T-cell (primary cell): ENCODE results near the gene NAPB. TPM values are rescaled to one million over a fixed set of nuclear protein-coding genes. Genes with fewer than 3 reads are reported as not detected.
A peak's percentile ranks its signal among the peaks of the same experiment; 100 is the strongest.

Source experiments
- ATAC-seq, 4 experiments: fragments of 200-7000 bp in 3 of 4; fragments of 150-1000 bp in 1 of 4; cut with Tn5 transposase; replicated peaks in 1 of 4; 1 replicate in 3 of 4; 2 replicates in 1 of 4; pipeline ENCODE4 v1.10.0; 2021; ENCODE audit warnings: moderate library complexity in 3 of 4, mild to moderate bottlenecking in 2 of 4, moderate number of reproducible peaks in 1 of 4
- CTCF ChIA-PET, 2 donors: fragments of 300-600 bp; sonication (Branson Sonifier 250); formaldehyde crosslinking; loops; one replicate each; lab custom pipeline; 2022; ENCODE audit warnings: antibody characterized with exemption in 2 of 2; lab: Charles Lee
- POLR2A ChIA-PET, 2 donors: fragments of 300-600 bp; sonication (Branson Sonifier 250); formaldehyde crosslinking; loops; one replicate each; lab custom pipeline; 2022; ENCODE audit warnings: antibody characterized with exemption in 2 of 2; lab: Charles Lee
- DNase-seq, 35 experiments: peaks; one replicate each; pipeline versions ENCODE4 v3.0.0 to v3.0.0-alpha.2; 2013 to 2023
- H3K27ac ChIP-seq: one replicate; pipeline ENCODE4 v1.5.1; 2013; ENCODE audit warnings: low read length
- H3K27me3 ChIP-seq, 2 experiments: replicated peaks in 1 of 2; 1 replicate in 1 of 2; 2 replicates in 1 of 2; pipeline versions ENCODE4 v1.6.1 to v1.7.0; 2013; ENCODE audit warnings: low read length in 1 of 2, mixed read lengths in 1 of 2; ENCODE audit not compliant: control insufficient read depth in 2 of 2, insufficient read depth in 2 of 2; ENCODE audit errors: extremely low read depth in 1 of 2
- H3K36me3 ChIP-seq, 2 donors: 1 replicate in 1 of 2; 2 replicates in 1 of 2; pipeline versions ENCODE4 v1.6.1 to v1.7.0; 2013; ENCODE audit warnings: low read length in 1 of 2; ENCODE audit not compliant: control insufficient read depth in 2 of 2, insufficient read depth in 1 of 2; ENCODE audit errors: extremely low read depth in 1 of 2
- H3K4me1 ChIP-seq, 2 experiments: 1 replicate in 1 of 2; 2 replicates in 1 of 2; pipeline versions ENCODE4 v1.6.1 to v1.7.0; 2013; ENCODE audit warnings: low read length in 2 of 2, mixed read lengths in 1 of 2; ENCODE audit not compliant: insufficient read depth in 2 of 2, control insufficient read depth in 1 of 2; ENCODE audit errors: extremely low read depth in 1 of 2
- H3K4me3 ChIP-seq, 2 donors: 1 replicate in 1 of 2; 2 replicates in 1 of 2; pipeline versions ENCODE4 v1.5.1 to v1.7.0; 2013; ENCODE audit warnings: mild to moderate bottlenecking in 2 of 2, low read length in 1 of 2, moderate library complexity in 1 of 2; ENCODE audit not compliant: control insufficient read depth in 1 of 2; ENCODE audit errors: extremely low read depth in 1 of 2
- H3K9me3 ChIP-seq: 2 replicates; pipeline ENCODE4 v1.7.0; 2013
- H3K27ac Mint-ChIP-seq, 2 donors: one replicate each; pipeline ENCODE4 v1.8.0; 2020 to 2021; ENCODE audit warnings: mild to moderate bottlenecking in 2 of 2, mixed read lengths in 2 of 2
- H3K27me3 Mint-ChIP-seq, 2 donors: one replicate each; pipeline ENCODE4 v1.8.0; 2021 to 2022; ENCODE audit warnings: mixed read lengths in 2 of 2
- H3K36me3 Mint-ChIP-seq: one replicate; pipeline ENCODE4 v1.8.0; 2021; ENCODE audit warnings: mixed read lengths
- H3K4me1 Mint-ChIP-seq, 3 donors: one replicate each; pipeline ENCODE4 v1.8.0; 2020 to 2022; ENCODE audit warnings: mixed read lengths in 3 of 3, mild to moderate bottlenecking in 1 of 3
- H3K4me3 Mint-ChIP-seq, 3 donors: one replicate each; pipeline ENCODE4 v1.8.0; 2020 to 2022; ENCODE audit warnings: mild to moderate bottlenecking in 3 of 3, mixed read lengths in 3 of 3, moderate library complexity in 3 of 3
- H3K9me3 Mint-ChIP-seq, 3 donors: one replicate each; pipeline ENCODE4 v1.8.0; 2020 to 2022; ENCODE audit warnings: mixed read lengths in 3 of 3
- WGBS: methylation state at CpG from one replicate; pipeline ENCODE4 v1.1.5; 2013; ENCODE audit warnings: missing lambda C conversion rate; ENCODE audit not compliant: insufficient coverage; 5-methylcytosine and 5-hydroxymethylcytosine counted together
- total RNA-seq, 35 experiments: library from RNA in 6 of 35; stranded (reverse) in 6 of 35; fragments of 120-200 nt in 1 of 35; gene quantifications; one replicate each; pipeline versions ENCODE4 v1.2.1 to v1.2.4 and lab custom pipeline; 2013 to 2026

NAPB gene
- total RNA-seq, 5 donors from 2014 or later (not counting 1 experiment from before 2014, with no cell fraction given): 10.4 to 14.6 (median 12.2) TPM

GRCh38 chr20:23419657-23419994 is 1.7 kb downstream of the NAPB start:
- H3K36me3 Mint-ChIP-seq: peaks cover 5% of the 10 kb centered on the region
- DNase-seq: no peak
- POLR2A ChIA-PET: interaction anchor here in 1 of 2 donors (0.8 kb wide), 1 partner anchor 69 kb away, joined by 3 read pairs; the partner anchor contains the start of gene NXT1

GRCh38 chr20:23417861-23418260 is 3.4 kb downstream of the NAPB start:
- peak overlapping the region; percentile 61 to 81 for H3K27ac Mint-ChIP-seq
- peaks cover 54 to 68% (median 55%) of the 10 kb centered on the region in 3 donors for H3K4me1 Mint-ChIP-seq

More at GRCh38 chr20:23419657-23419994, 1.7 kb downstream of the NAPB start:
- Histone ChIP-seq H3K27me3 (no peaks in the 10 kb centered on the region), H3K9me3 (no peaks in the 10 kb centered on the region), H3K4me1 (peaks cover 21 to 28% of the 10 kb centered on the region in 2 experiments), H3K4me3 (peak overlapping the region in 1 of 2 donors; percentile 98), H3K36me3 (no peaks in the 10 kb centered on the region), H3K27ac (peak overlapping the region; percentile 61)
- no peak for ATAC-seq
- Mint-ChIP-seq H3K4me3 (peak overlapping the region; percentile 89 to 93 (median 91)), H3K27me3 (peaks cover 0 to 2% of the 10 kb centered on the region in 2 donors), H3K9me3 (no peaks in the 10 kb centered on the region), H3K4me1 (peaks cover 45 to 69% (median 48%) of the 10 kb centered on the region in 3 donors), H3K27ac (peak overlapping the region; percentile 90)
- CTCF ChIA-PET: interaction anchor here in 1 of 2 donors (1.3 kb wide), 1 partner anchor 22 kb away, joined by 3 read pairs; no protein-coding TSS in a partner anchor
- 20% methylated on average over 2 of the region's 5 CpGs for WGBS

GRCh38 chr20:23415959-23416583 is 5.2 kb downstream of the NAPB start:
- Histone ChIP-seq H3K4me1 (peaks cover 11 to 22% of the 10 kb centered on the region in 2 experiments), H3K9me3 (no peaks in the 10 kb centered on the region), H3K27ac (peak overlapping the region; percentile 15), H3K36me3 (no peaks in the 10 kb centered on the region), H3K4me3 (no peak overlapping the region), H3K27me3 (no peaks in the 10 kb centered on the region)
- Mint-ChIP-seq H3K9me3 (no peaks in the 10 kb centered on the region), H3K27me3 (no peaks in the 10 kb centered on the region), H3K4me3 (peak overlapping the region in 1 of 3 donors; percentile 24), H3K4me1 (peaks cover 50 to 66% (median 58%) of the 10 kb centered on the region in 3 donors), H3K36me3 (peaks cover 5% of the 10 kb centered on the region), H3K27ac (peak overlapping the region in 1 of 2 donors; percentile 52)
- POLR2A ChIA-PET: no interaction called here
- ATAC-seq (no peak), DNase-seq (peak in 9 of 35 experiments; percentile 3 to 60 (median 11))
- CTCF ChIA-PET: interaction anchor here (1.0 to 1.7 kb wide), 2 partner anchors 66 kb away, joined by 4 to 7 read pairs; no protein-coding TSS in a partner anchor
- no CpG with 5 or more reads among the region's 6 CpGs for WGBS

More at GRCh38 chr20:23417861-23418260, 3.4 kb downstream of the NAPB start:
- Histone ChIP-seq H3K27ac (no peak overlapping the region), H3K9me3 (no peaks in the 10 kb centered on the region), H3K4me1 (peaks cover 17 to 28% of the 10 kb centered on the region in 2 experiments), H3K36me3 (no peaks in the 10 kb centered on the region), H3K27me3 (no peaks in the 10 kb centered on the region), H3K4me3 (no peak overlapping the region)
- H3K36me3 Mint-ChIP-seq: peaks cover 5% of the 10 kb centered on the region
- ChIA-PET CTCF (interaction anchor here in 1 of 2 donors (2.5 kb wide), 1 partner anchor 68 kb away, joined by 18 read pairs; the partner anchor contains the start of gene NXT1), POLR2A (interaction anchor here in 1 of 2 donors (0.9 to 1.3 kb wide), 2 partner anchors 60 to 68 kb away, joined by 3 to 13 read pairs; partner anchors contain the start of gene NXT1)
- DNase-seq (no peak), ATAC-seq (no peak)
- H3K9me3 Mint-ChIP-seq: no peaks in the 10 kb centered on the region
- no peak overlapping the region for H3K4me3 Mint-ChIP-seq
- H3K27me3 Mint-ChIP-seq: no peaks in the 10 kb centered on the region

GRCh38 chr20:23415555-23415954 is 5.7 kb downstream of the NAPB start:
- ChIA-PET POLR2A (no interaction called here), CTCF (interaction anchor here (1.0 to 1.7 kb wide), 2 partner anchors 66 kb away, joined by 4 to 7 read pairs; no protein-coding TSS in a partner anchor)
- H3K4me3 Mint-ChIP-seq: peak overlapping the region in 1 of 3 donors; percentile 24
- Histone ChIP-seq H3K9me3 (no peaks in the 10 kb centered on the region), H3K27ac (no peak overlapping the region), H3K4me1 (peaks cover 11 to 19% of the 10 kb centered on the region in 2 experiments), H3K27me3 (no peaks in the 10 kb centered on the region), H3K36me3 (no peaks in the 10 kb centered on the region), H3K4me3 (no peak overlapping the region)
- 80% methylated on average over 1 of the region's 5 CpGs for WGBS
- peaks cover 55 to 70% (median 62%) of the 10 kb centered on the region in 3 donors for H3K4me1 Mint-ChIP-seq
- H3K36me3 Mint-ChIP-seq: peaks cover 5% of the 10 kb centered on the region
- DNase-seq (no peak), ATAC-seq (no peak)
- H3K27ac Mint-ChIP-seq: no peak overlapping the region
- no peaks in the 10 kb centered on the region for H3K27me3 Mint-ChIP-seq
- no peaks in the 10 kb centered on the region for H3K9me3 Mint-ChIP-seq

- WGBS: no CpG with 5 or more reads among the region's 1 CpG
- Mint-ChIP-seq H3K36me3 (peaks cover 5% of the 10 kb centered on the region), H3K27ac (no peak overlapping the region), H3K4me3 (no peak overlapping the region), H3K27me3 (no peaks in the 10 kb centered on the region), H3K4me1 (peaks cover 59 to 71% (median 62%) of the 10 kb centered on the region in 3 donors), H3K9me3 (no peaks in the 10 kb centered on the region)
- H3K36me3 ChIP-seq: no peaks in the 10 kb centered on the region
- no peak overlapping the region for H3K4me3 ChIP-seq
- no peak for ATAC-seq
- H3K4me1 ChIP-seq: peaks cover 6 to 15% of the 10 kb centered on the region in 2 experiments
- no peak for DNase-seq
- no peaks in the 10 kb centered on the region for H3K27me3 ChIP-seq
- no peak overlapping the region for H3K27ac ChIP-seq
- ChIA-PET POLR2A (interaction anchor here in 1 of 2 donors (0.6 kb wide), 1 partner anchor 63 kb away, joined by 4 read pairs; no protein-coding TSS in a partner anchor), CTCF (interaction anchor here in 1 of 2 donors (1.7 kb wide), 1 partner anchor 65 kb away, joined by 7 read pairs; no protein-coding TSS in a partner anchor)
- H3K9me3 ChIP-seq: no peaks in the 10 kb centered on the region
Measured at GRCh38 chr20:23414526-23415188, 6.6 kb downstream of the NAPB start.

GRCh38 chr20:23413862-23414422 is 7.3 kb downstream of the NAPB start:
- no peaks in the 10 kb centered on the region for H3K27me3 ChIP-seq
- no peaks in the 10 kb centered on the region for H3K27me3 Mint-ChIP-seq
- H3K4me3 Mint-ChIP-seq: no peak overlapping the region
- H3K4me3 ChIP-seq: no peak overlapping the region
- WGBS: no CpG with 5 or more reads among the region's 3 CpGs
- H3K27ac ChIP-seq: no peak overlapping the region
- no peaks in the 10 kb centered on the region for H3K9me3 ChIP-seq
- H3K9me3 Mint-ChIP-seq: no peaks in the 10 kb centered on the region
- POLR2A ChIA-PET: no interaction called here
- peaks cover 4 to 17% of the 10 kb centered on the region in 2 experiments for H3K4me1 ChIP-seq
- DNase-seq (no peak), ATAC-seq (no peak)
- H3K36me3 Mint-ChIP-seq: peaks cover 5% of the 10 kb centered on the region
- H3K4me1 Mint-ChIP-seq: peaks cover 54 to 64% (median 59%) of the 10 kb centered on the region in 3 donors
- H3K36me3 ChIP-seq: no peaks in the 10 kb centered on the region
- H3K27ac Mint-ChIP-seq: no peak overlapping the region
- CTCF ChIA-PET: no interaction called here
